IMR-90 (cell line): ENCODE data around the gene HEATR5A.
A peak's percentile ranks its signal among the peaks of the same experiment; 100 is the strongest.

Source experiments
- CTCF ChIP-seq: conservative IDR thresholded peaks from 2 replicates; pipeline ENCODE4 v1.5.1; 2012; ENCODE audit warnings: mild to moderate bottlenecking, low read depth, low read length, improper control_type of control experiment
- ELK1 ChIP-seq: fragments of 150-350 bp; IDR thresholded peaks from 2 replicates; pipeline ENCODE4 v1.6.1; 2016; ENCODE audit warnings: low read depth, mild to moderate bottlenecking, low read length, moderate library complexity, borderline replicate concordance
- FOS ChIP-seq: fragments of 150-350 bp; IDR thresholded peaks from 2 replicates; pipeline ENCODE4 v1.6.1; 2016; ENCODE audit warnings: low read depth, low read length
- MAFK ChIP-seq: IDR thresholded peaks from 2 replicates; pipeline ENCODE4 v1.6.1; 2012; ENCODE audit warnings: low read depth, low read length, improper control_type of control experiment
- MAZ ChIP-seq: IDR thresholded peaks from 2 replicates; pipeline ENCODE4 v1.6.1; 2012; ENCODE audit warnings: low read depth, mild to moderate bottlenecking, low read length, improper control_type of control experiment, moderate library complexity, borderline replicate concordance
- MXI1 ChIP-seq: IDR thresholded peaks from 2 replicates; pipeline ENCODE4 v1.6.1; 2012; ENCODE audit warnings: low read depth, mild to moderate bottlenecking, low read length, moderate library complexity, borderline replicate concordance
- POLR2A ChIP-seq: IDR thresholded peaks from 2 replicates; pipeline ENCODE4 v1.6.1; 2012; ENCODE audit warnings: mild to moderate bottlenecking, low read depth, low read length
- RCOR1 ChIP-seq: IDR thresholded peaks from 2 replicates; pipeline ENCODE4 v1.6.1; 2012; ENCODE audit warnings: mild to moderate bottlenecking, low read length, improper control_type of control experiment; ENCODE audit not compliant: insufficient replicate concordance
- RFX5 ChIP-seq: IDR thresholded peaks from 2 replicates; pipeline ENCODE4 v1.8.0; 2012; ENCODE audit warnings: low read depth, mild to moderate bottlenecking, low read length, moderate library complexity
- SMC3 ChIP-seq: fragments of 150-350 bp; IDR thresholded peaks from 2 replicates; pipeline ENCODE4 v1.6.1; 2016; ENCODE audit warnings: low read depth, mild to moderate bottlenecking, antibody characterized with exemption, low read length, moderate library complexity
- USF2 ChIP-seq: fragments of 150-350 bp; IDR thresholded peaks from 2 replicates; pipeline ENCODE4 v1.6.1; 2017; ENCODE audit warnings: mild to moderate bottlenecking, antibody characterized with exemption, low read length, low read depth

- no peak for TF ChIP-seq POLR2A
- TF ChIP-seq FOS = no peak
- 0 out of 2 replicates have a peak, but pooled peaks have one; percentile 15 for TF ChIP-seq CTCF
- no peak for TF ChIP-seq MXI1
- no peak for TF ChIP-seq ELK1
- TF ChIP-seq RFX5 = no peak
- no peak for TF ChIP-seq RCOR1
- no peak for TF ChIP-seq USF2
- no peak for TF ChIP-seq MAFK
- TF ChIP-seq MAZ = no peak
- TF ChIP-seq SMC3 = no peak
Measured at GRCh38 chr14:31270196-31270772, 150.1 kb downstream of the HEATR5A start.
